ENCODE data around the gene ENAH.

- TF ChIP-seq, protein P1, sequence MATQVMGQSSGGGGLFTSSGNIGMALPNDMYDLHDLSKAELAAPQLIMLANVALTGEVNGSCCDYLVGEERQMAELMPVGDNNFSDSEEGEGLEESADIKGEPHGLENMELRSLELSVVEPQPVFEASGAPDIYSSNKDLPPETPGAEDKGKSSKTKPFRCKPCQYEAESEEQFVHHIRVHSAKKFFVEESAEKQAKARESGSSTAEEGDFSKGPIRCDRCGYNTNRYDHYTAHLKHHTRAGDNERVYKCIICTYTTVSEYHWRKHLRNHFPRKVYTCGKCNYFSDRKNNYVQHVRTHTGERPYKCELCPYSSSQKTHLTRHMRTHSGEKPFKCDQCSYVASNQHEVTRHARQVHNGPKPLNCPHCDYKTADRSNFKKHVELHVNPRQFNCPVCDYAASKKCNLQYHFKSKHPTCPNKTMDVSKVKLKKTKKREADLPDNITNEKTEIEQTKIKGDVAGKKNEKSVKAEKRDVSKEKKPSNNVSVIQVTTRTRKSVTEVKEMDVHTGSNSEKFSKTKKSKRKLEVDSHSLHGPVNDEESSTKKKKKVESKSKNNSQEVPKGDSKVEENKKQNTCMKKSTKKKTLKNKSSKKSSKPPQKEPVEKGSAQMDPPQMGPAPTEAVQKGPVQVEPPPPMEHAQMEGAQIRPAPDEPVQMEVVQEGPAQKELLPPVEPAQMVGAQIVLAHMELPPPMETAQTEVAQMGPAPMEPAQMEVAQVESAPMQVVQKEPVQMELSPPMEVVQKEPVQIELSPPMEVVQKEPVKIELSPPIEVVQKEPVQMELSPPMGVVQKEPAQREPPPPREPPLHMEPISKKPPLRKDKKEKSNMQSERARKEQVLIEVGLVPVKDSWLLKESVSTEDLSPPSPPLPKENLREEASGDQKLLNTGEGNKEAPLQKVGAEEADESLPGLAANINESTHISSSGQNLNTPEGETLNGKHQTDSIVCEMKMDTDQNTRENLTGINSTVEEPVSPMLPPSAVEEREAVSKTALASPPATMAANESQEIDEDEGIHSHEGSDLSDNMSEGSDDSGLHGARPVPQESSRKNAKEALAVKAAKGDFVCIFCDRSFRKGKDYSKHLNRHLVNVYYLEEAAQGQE (IDR thresholded peaks at IDR 0.05; ENCODE audit: insufficient read depth in 1 of 2, low read depth in 2 of 2, low read length in 2 of 2) = no peak
- no peak for TF ChIP-seq POLR2AphosphoS5 (IDR thresholded peaks at IDR 0.05; ENCODE audit: low read depth, low read length)
- TF ChIP-seq TAF1 (IDR thresholded peaks at IDR 0.05; ENCODE audit: borderline replicate concordance, insufficient read depth, low read length) = no peak
- TF ChIP-seq FOXP2 (optimal IDR thresholded peaks at IDR 0.05; ENCODE audit: borderline replicate concordance, extremely low read depth, extremely low read length, insufficient read depth) = no peak
These were observed 87.1 kb downstream of the ENAH start for GRCh38 chr1:225565847-225566246.
